Ovary (tissue), 10 donors: ENCODE measurements around the gene CFAP69. TPM values are rescaled to one million over a fixed set of nuclear protein-coding genes. Genes with fewer than 3 reads are reported as not detected.
A peak's percentile ranks its signal among the peaks of the same experiment; 100 is the strongest.

Experiments used
- DNase-seq, 5 donors: peaks; one replicate each; pipeline ENCODE4 v3.0.0-alpha.2; 2019 to 2020
- H3K27ac ChIP-seq, 2 donors: fragments of 200-600 bp; one replicate each; pipeline versions ENCODE4 v1.5.1 to v1.8.0; 2019 to 2022
- H3K27me3 ChIP-seq: fragments of 200-600 bp; one replicate; pipeline ENCODE4 v1.8.0; 2022
- H3K36me3 ChIP-seq: fragments of 200-600 bp; sonication (generic); one replicate; pipeline ENCODE4 v1.5.1; 2019
- H3K4me1 ChIP-seq: one replicate; pipeline ENCODE4 v1.8.1; 2013; ENCODE audit warnings: mild to moderate bottlenecking, moderate library complexity; ENCODE audit not compliant: insufficient read depth
- H3K4me3 ChIP-seq: fragments of 200-600 bp; sonication (generic); one replicate; pipeline ENCODE4 v1.5.1; 2017
- H3K9me3 ChIP-seq, 2 donors: fragments of 200-600 bp in 1 of 2; sonication (generic) in 1 of 2; one replicate each; pipeline versions ENCODE4 v1.5.1 to v1.8.1; 2013 to 2019; ENCODE audit warnings: mild to moderate bottlenecking in 1 of 2, moderate library complexity in 1 of 2
- EP300 ChIP-seq: sonication (generic); formaldehyde crosslinking; IDR thresholded peaks from one replicate; pipeline ENCODE4 v1.6.1; 2017; ENCODE audit warnings: antibody characterized with exemption
- POLR2A ChIP-seq: fragments of 450-650 bp; IDR thresholded peaks from one replicate; pipeline ENCODE4 v1.6.1; 2017; ENCODE audit warnings: antibody characterized with exemption, mild to moderate bottlenecking, moderate library complexity
- WGBS, 3 donors: extraction: QIAGEN DNeasy Blood & Tissue Kit in 1 of 3; methylation state at CpG; one replicate each; pipeline versions ENCODE4 v1.1.5 to v1.1.7; 2013 to 2017; 5-methylcytosine and 5-hydroxymethylcytosine counted together
- intact Hi-C, 4 donors: fragments of 100-400 bp; cut with DNase I; formaldehyde crosslinking; loops; one replicate each; pipeline versions ENCODE4 v1.11.0 to v1.15.1; 2022 to 2023
- long read RNA-seq, 3 donors: library from polyadenylated mRNA in 2 of 3; unstranded in 2 of 3; transcript quantifications; one replicate each; pipeline ENCODE4 v2.0.0 and lab custom pipeline, GENCODE V29; 2021 to 2026
- polyA plus RNA-seq, 2 donors: library from polyadenylated mRNA; stranded (reverse); fragments of 200-250 nt in 1 of 2; fragments of 350-450 nt in 1 of 2; fragmentation: Illumina TruSeq in 1 of 2; extraction: RNeasy Lipid Tissue Mini Kit (QIAGEN cat#74804) in 1 of 2; gene quantifications; one replicate each; pipeline ENCODE4 v1.2.3, GENCODE V29; 2013 to 2014
- total RNA-seq, 7 donors: library from RNA; depleted of rRNA in 2 of 7; stranded (reverse); fragments of >200 nt in 2 of 7; fragmentation: NEBNext Ultra II Directional in 3 of 7; extraction: Animal tissue kit (Norgen Biotek cat#: 25700) in 3 of 7; gene quantifications; one replicate each; pipeline versions ENCODE4 v1.1.0 to v1.2.4, GENCODE V29; 2016 to 2023
- TF ChIP-seq, protein P1 (sequence below), 3 donors: fragments of 450-650 bp in 2 of 3; fragments of 200-600 bp in 1 of 3; IDR thresholded peaks; one replicate each; pipeline versions ENCODE4 v1.5.1 to v1.8.0; 2016 to 2022; ENCODE audit warnings: antibody characterized with exemption in 3 of 3, mild to moderate bottlenecking in 1 of 3
- donor health status: DM: no; HTN: no; CAD: no; lungs with moderate emphysema.
- donor health status: DM: no; HTN: no; CAD: no.
- donor health status: Bipolar disorder and iron deficiency.
- donor health status: DM: yes; HTN: yes; CAD: no.
- donor health status: DM: no; HTN: no; CAD: no.
- donor health status: DM: yes; HTN: yes; CAD: no.

The CFAP69 gene, protein sequence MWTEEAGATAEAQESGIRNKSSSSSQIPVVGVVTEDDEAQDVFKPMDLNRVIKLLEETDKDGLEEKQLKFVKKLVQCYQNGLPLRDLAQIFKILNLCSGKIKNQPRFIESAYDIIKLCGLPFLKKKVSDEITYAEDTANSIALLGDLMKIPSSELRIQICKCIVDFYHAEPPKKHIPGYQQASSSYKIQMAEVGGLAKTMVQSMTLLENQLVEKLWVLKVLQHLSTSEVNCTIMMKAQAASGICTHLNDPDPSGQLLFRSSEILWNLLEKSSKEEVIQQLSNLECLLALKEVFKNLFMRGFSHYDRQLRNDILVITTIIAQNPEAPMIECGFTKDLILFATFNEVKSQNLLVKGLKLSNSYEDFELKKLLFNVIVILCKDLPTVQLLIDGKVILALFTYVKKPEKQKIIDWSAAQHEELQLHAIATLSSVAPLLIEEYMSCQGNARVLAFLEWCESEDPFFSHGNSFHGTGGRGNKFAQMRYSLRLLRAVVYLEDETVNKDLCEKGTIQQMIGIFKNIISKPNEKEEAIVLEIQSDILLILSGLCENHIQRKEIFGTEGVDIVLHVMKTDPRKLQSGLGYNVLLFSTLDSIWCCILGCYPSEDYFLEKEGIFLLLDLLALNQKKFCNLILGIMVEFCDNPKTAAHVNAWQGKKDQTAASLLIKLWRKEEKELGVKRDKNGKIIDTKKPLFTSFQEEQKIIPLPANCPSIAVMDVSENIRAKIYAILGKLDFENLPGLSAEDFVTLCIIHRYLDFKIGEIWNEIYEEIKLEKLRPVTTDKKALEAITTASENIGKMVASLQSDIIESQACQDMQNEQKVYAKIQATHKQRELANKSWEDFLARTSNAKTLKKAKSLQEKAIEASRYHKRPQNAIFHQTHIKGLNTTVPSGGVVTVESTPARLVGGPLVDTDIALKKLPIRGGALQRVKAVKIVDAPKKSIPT
- total RNA-seq, result 10 to 100 TPM in 5 of 7 donors, 1 to 10 TPM in 2; 7.0 to 37.9 (median 11.2) TPM
- polyA plus RNA-seq, result 1 to 10 TPM; 3.1 to 6.3 TPM
- long read RNA-seq, donor 1, partial matches to known transcripts, result 7 of 18 reads
- long read RNA-seq, donor 1, other reads (novel, unspliced or antisense), result 11 of 18 reads
- long read RNA-seq, donor 2, result 0 reads
- long read RNA-seq, donor 3, transcript CFAP69-201 (23 exons, 3,902 nt), result major isoform, 5 of 12 reads
- long read RNA-seq, donor 3, partial matches to known transcripts, result 2 of 12 reads
- long read RNA-seq, donor 3, other reads (novel, unspliced or antisense), result 5 of 12 reads

DNA sequence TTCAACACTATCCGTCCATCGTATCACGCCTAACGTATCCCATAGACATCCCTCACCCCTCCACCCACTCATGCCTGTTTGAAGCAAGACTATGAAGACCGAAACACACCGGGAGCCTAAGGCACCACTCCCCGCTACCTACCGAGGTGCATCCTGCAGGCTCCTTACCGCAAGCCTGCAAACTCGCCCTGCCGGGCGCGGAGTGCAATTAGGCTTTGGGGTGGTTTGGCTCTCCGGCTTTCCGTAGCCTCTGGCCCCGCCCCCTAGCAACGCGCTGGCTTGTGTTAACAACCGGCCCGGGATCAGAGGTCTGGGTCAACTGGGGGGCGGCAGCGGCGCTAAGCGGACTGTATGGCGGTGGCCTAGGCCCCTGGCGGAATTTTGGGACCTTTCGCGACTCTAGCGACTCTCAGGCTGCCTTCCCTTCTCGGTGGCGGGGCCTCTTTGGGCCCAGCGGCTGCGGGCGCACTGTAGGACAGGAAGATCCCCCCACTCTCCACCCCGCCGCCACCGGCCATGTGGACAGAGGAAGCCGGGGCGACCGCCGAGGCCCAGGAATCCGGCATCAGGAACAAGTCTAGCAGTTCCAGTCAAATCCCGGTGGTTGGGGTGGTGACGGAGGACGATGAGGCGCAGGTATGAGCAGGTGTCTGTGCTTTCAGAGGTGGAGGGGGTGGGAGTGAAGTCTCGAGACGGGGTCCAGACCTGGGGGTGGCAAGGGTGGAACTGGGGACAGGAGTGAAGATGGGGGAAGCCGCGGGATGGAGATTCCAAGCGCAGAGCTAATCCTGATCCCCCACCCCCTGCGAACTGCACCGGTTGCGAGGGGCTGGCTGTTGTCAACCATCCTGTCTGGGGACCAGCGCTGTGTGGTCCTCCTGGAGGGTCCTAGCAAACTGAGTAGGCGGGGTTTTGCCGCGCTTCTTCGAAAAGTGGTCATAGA is at the start of gene CFAP69:
TSS of gene CFAP69 (plus strand) at position 266 of the 943 bp plus-strand sequence. CDS start at position 517, 251 bp downstream.
- TF ChIP-seq, protein P1, sequence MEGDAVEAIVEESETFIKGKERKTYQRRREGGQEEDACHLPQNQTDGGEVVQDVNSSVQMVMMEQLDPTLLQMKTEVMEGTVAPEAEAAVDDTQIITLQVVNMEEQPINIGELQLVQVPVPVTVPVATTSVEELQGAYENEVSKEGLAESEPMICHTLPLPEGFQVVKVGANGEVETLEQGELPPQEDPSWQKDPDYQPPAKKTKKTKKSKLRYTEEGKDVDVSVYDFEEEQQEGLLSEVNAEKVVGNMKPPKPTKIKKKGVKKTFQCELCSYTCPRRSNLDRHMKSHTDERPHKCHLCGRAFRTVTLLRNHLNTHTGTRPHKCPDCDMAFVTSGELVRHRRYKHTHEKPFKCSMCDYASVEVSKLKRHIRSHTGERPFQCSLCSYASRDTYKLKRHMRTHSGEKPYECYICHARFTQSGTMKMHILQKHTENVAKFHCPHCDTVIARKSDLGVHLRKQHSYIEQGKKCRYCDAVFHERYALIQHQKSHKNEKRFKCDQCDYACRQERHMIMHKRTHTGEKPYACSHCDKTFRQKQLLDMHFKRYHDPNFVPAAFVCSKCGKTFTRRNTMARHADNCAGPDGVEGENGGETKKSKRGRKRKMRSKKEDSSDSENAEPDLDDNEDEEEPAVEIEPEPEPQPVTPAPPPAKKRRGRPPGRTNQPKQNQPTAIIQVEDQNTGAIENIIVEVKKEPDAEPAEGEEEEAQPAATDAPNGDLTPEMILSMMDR (IDR thresholded peaks at IDR 0.05), result peak in 2 of 3 donors; percentile 56 to 65
- no peak for TF ChIP-seq EP300
- peak; percentile 23 for TF ChIP-seq POLR2A
- peak; percentile 87 to 95 (median 94) for DNase-seq
- 0 to 1% (median 0%) methylated on average over 47 to 59 of the region's 59 CpGs for WGBS, 3 donors
- Histone ChIP-seq H3K27me3 (no peaks in the 10 kb centered on the region), H3K4me1 (peaks cover 5% of the 10 kb centered on the region), H3K36me3 (no peaks in the 10 kb centered on the region), H3K9me3 (no peaks in the 10 kb centered on the region), H3K27ac (peak within 1 kb of the TSS in 1 of 2 donors; percentile 32), H3K4me3 (peak within 1 kb of the TSS; percentile 63)
- intact Hi-C loops, result no loop called here

DNA sequence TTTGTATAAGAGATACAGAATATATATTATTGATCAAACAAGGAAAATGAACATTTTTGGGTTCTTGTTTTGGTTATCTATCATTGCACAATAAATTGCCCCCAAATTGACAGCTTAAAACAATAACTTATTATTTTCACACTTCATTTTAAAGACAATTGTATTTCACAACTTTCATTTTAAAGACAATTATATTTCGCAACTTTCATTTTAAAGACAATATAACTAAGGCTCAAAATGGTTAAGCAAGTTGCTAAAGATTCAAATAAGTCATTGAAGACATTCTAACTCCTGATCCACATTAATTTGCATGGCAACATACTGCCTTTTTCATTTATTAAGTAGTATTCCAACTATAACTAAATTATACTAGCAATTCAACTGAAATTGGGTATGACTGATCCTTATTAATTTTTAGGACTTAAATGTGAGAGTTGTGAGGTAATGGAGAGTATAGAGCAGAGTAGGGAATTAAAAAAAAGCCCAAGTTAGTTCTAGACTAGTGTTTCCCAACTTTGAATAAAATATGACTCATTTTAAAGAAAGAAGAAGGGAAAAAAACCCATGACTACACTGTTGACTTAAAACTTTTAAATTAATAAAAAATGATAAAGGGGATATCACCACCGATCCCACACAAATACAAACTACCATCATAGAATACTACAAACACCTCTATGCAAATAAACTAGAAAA is 43.3 kb upstream of the CFAP69 start:
- 95 to 99% (median 96%) methylated on average over 2 of the region's 2 CpGs for WGBS, 3 donors
- TF ChIP-seq POLR2A (no peak), EP300 (no peak)
- TF ChIP-seq, protein P1 (IDR thresholded peaks at IDR 0.05), result no peak
- Histone ChIP-seq H3K27me3 (no peaks in the 10 kb centered on the region), H3K36me3 (no peaks in the 10 kb centered on the region), H3K27ac (no peak overlapping the region), H3K9me3 (no peaks in the 10 kb centered on the region), H3K4me1 (no peaks in the 10 kb centered on the region), H3K4me3 (no peak overlapping the region)
- no peak for DNase-seq
- intact Hi-C loops, result no loop called here

DNA sequence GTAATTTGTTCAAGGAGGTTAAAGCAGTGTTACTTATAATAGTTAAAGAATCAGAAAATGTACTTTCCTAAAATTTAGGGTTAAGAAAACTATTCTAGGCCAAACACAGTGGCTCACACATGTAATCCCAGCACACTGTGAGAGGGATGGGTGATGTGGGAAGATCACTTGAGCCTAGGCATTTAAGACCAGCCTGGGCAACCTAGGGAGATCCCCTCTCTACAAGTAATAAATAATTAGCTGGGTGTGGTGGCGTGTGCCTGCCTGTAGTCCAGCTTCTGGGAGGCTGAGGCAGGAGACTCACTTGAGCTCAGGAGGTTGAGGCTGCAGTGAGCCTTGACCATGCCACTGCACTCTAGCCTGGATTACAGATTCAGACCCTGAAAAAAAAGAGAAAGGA is 37.0 kb upstream of the CFAP69 start:
- Histone ChIP-seq H3K4me3 (no peak overlapping the region), H3K36me3 (no peaks in the 10 kb centered on the region), H3K27ac (no peak overlapping the region), H3K9me3 (no peaks in the 10 kb centered on the region), H3K27me3 (no peaks in the 10 kb centered on the region), H3K4me1 (peaks cover 5% of the 10 kb centered on the region)
- intact Hi-C loops, result no loop called here
- no peak for TF ChIP-seq POLR2A
- TF ChIP-seq, protein P1 (IDR thresholded peaks at IDR 0.05), result no peak
- no peak for TF ChIP-seq EP300
- no peak for DNase-seq
- 91 to 100% (median 92%) methylated on average over 1 of the region's 1 CpG for WGBS, 3 donors
